Body of pancreas (tissue), 4 donors: ENCODE data around the gene CRTAP. TPM values are rescaled to one million over a fixed set of nuclear protein-coding genes. Genes with fewer than 3 reads are reported as not detected.

Experiments
- ATAC-seq: fragments of 150-250 bp; one replicate; pipeline ENCODE4 v1.9.1; 2016
- DNase-seq, 4 donors: peaks; one replicate each; pipeline ENCODE4 v3.0.0-alpha.2; 2019
- H3K27ac ChIP-seq, 4 donors: fragments of 200-600 bp; sonication (generic); 1 replicate in 3 of 4; 2 replicates in 1 of 4; pipeline versions ENCODE4 v1.5.1 to v1.6.1; 2016 to 2019; ENCODE audit warnings: mild to moderate bottlenecking in 1 of 4, mixed read lengths in 1 of 4, moderate library complexity in 1 of 4
- H3K27me3 ChIP-seq, 2 donors: fragments of 200-600 bp; sonication (generic); one replicate each; pipeline ENCODE4 v1.6.0; 2016; ENCODE audit warnings: mild to moderate bottlenecking in 1 of 2
- H3K36me3 ChIP-seq, 2 donors: fragments of 200-600 bp; sonication (generic); replicated peaks in 1 of 2; 2 replicates each; pipeline ENCODE4 v1.5.1; 2016; ENCODE audit warnings: low read depth in 2 of 2; ENCODE audit not compliant: insufficient read depth in 1 of 2
- H3K4me1 ChIP-seq: fragments of 200-600 bp; sonication (generic); one replicate; pipeline ENCODE4 v1.6.0; 2016
- H3K4me3 ChIP-seq, 2 donors: fragments of 200-600 bp; sonication (generic); 1 replicate in 1 of 2; 2 replicates in 1 of 2; pipeline ENCODE4 v1.5.1; 2016 to 2019
- H3K9me3 ChIP-seq, 3 donors: fragments of 200-600 bp; sonication (generic); 1 replicate in 2 of 3; 2 replicates in 1 of 3; pipeline ENCODE4 v1.5.1; 2016
- CTCF ChIP-seq, 7 experiments: fragments of 450-650 bp in 4 of 7; fragments of 200-600 bp in 3 of 7; sonication (generic) in 3 of 7; IDR thresholded peaks; one replicate each; pipeline ENCODE4 v1.5.1; 2016 to 2019; ENCODE audit warnings: antibody characterized with exemption in 7 of 7
- POLR2A ChIP-seq, 3 donors: fragments of 450-650 bp; IDR thresholded peaks; one replicate each; pipeline ENCODE4 v1.6.1; 2016; ENCODE audit warnings: antibody characterized with exemption in 3 of 3, mild to moderate bottlenecking in 2 of 3
- WGBS, 2 donors: methylation state at CpG; one replicate each; pipeline ENCODE4 v1.1.5; 2017; 5-methylcytosine and 5-hydroxymethylcytosine counted together
- intact Hi-C: fragments of 100-400 bp; cut with DNase I; formaldehyde crosslinking; loops from one replicate; pipeline ENCODE4 v1.15.1; 2023
- total RNA-seq, 2 donors: library from RNA; depleted of rRNA; stranded (reverse); fragments of >200 nt; gene quantifications; one replicate each; pipeline ENCODE4 v1.1.0, GENCODE V29; 2016

The CRTAP gene
- total RNA-seq, 2 donors from 2014 or later = 30.0 to 101 TPM

GRCh38 chr3:33149342-33149741, 35.5 kb downstream of the CRTAP start:
- H3K27me3 ChIP-seq = no peaks in the 10 kb centered on the region
- H3K9me3 ChIP-seq = no peaks in the 10 kb centered on the region
- ATAC-seq (no peak), DNase-seq (peak in 1 of 4 donors; percentile 13)
- H3K36me3 ChIP-seq = no peaks in the 10 kb centered on the region
- no peak overlapping the region for H3K4me3 ChIP-seq
- 46 to 88% methylated on average over 5 to 6 of the region's 6 CpGs for WGBS, 2 donors
- no peak for TF ChIP-seq POLR2A (IDR thresholded peaks at IDR 0.05)
- TF ChIP-seq CTCF (IDR thresholded peaks at IDR 0.05) = no peak
- H3K27ac ChIP-seq = no peak overlapping the region
- intact Hi-C loops = no loop called here
- H3K4me1 ChIP-seq = peaks cover 15% of the 10 kb centered on the region

GRCh38 chr3:33152363-33153360, 38.8 kb downstream of the CRTAP start:
- no peak for DNase-seq
- intact Hi-C loops = no loop called here
- no peak overlapping the region for H3K27ac ChIP-seq
- no peaks in the 10 kb centered on the region for H3K36me3 ChIP-seq
- no peak for ATAC-seq
- 76 to 82% methylated on average over 15 to 19 of the region's 19 CpGs for WGBS, 2 donors
- TF ChIP-seq POLR2A (IDR thresholded peaks at IDR 0.05) (no peak), CTCF (IDR thresholded peaks at IDR 0.05) (no peak)
- H3K4me1 ChIP-seq = no peaks in the 10 kb centered on the region
- H3K27me3 ChIP-seq = no peaks in the 10 kb centered on the region
- H3K9me3 ChIP-seq = no peaks in the 10 kb centered on the region
- no peak overlapping the region for H3K4me3 ChIP-seq

- H3K36me3 ChIP-seq = no peaks in the 10 kb centered on the region
- no peaks in the 10 kb centered on the region for H3K27me3 ChIP-seq
- TF ChIP-seq CTCF (IDR thresholded peaks at IDR 0.05) (no peak), POLR2A (IDR thresholded peaks at IDR 0.05) (no peak)
- H3K4me1 ChIP-seq = no peaks in the 10 kb centered on the region
- no peak overlapping the region for H3K4me3 ChIP-seq
- H3K27ac ChIP-seq = no peak overlapping the region
- no peak for ATAC-seq
- DNase-seq = no peak
- intact Hi-C loops = no loop called here
- WGBS, 2 donors = 65 to 81% methylated on average over 4 of the region's 4 CpGs
- no peaks in the 10 kb centered on the region for H3K9me3 ChIP-seq
These were observed 40.0 kb downstream of the CRTAP start for GRCh38 chr3:33153782-33154181.

GRCh38 chr3:33155301-33155700, 41.5 kb downstream of the CRTAP start:
- no peaks in the 10 kb centered on the region for H3K4me1 ChIP-seq
- ATAC-seq (no peak), DNase-seq (no peak)
- no peak overlapping the region for H3K27ac ChIP-seq
- H3K27me3 ChIP-seq = no peaks in the 10 kb centered on the region
- intact Hi-C loops = no loop called here
- 69 to 74% methylated on average over 3 of the region's 3 CpGs for WGBS, 2 donors
- no peaks in the 10 kb centered on the region for H3K9me3 ChIP-seq
- H3K36me3 ChIP-seq = no peaks in the 10 kb centered on the region
- no peak overlapping the region for H3K4me3 ChIP-seq
- TF ChIP-seq CTCF (IDR thresholded peaks at IDR 0.05) = no peak
- no peak for TF ChIP-seq POLR2A (IDR thresholded peaks at IDR 0.05)
